ENCODE data around the gene USP12.

DNA sequence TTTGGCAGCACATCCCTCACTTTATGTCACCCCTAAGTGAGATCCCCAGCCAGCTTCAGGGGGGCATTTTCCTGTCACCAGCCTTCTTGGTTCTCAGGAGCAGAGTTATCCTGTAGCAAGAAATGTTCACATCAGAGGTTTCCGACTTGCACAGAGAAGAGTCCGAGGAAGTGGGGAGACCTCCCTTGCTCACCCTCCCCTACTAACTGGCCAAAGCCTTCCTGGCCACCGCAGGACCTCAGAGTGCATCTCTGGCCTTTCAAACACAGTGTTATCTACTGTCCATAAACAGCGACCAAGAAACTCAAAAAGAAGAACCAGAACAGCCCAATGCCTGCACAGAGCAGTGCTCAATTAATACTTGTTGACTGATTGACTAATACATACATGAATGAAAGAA, 134.4 kb downstream of the USP12 start:
- no peak for TF ChIP-seq POLR2AphosphoS5 (IDR thresholded peaks at IDR 0.05)
- TF ChIP-seq, protein P1, sequence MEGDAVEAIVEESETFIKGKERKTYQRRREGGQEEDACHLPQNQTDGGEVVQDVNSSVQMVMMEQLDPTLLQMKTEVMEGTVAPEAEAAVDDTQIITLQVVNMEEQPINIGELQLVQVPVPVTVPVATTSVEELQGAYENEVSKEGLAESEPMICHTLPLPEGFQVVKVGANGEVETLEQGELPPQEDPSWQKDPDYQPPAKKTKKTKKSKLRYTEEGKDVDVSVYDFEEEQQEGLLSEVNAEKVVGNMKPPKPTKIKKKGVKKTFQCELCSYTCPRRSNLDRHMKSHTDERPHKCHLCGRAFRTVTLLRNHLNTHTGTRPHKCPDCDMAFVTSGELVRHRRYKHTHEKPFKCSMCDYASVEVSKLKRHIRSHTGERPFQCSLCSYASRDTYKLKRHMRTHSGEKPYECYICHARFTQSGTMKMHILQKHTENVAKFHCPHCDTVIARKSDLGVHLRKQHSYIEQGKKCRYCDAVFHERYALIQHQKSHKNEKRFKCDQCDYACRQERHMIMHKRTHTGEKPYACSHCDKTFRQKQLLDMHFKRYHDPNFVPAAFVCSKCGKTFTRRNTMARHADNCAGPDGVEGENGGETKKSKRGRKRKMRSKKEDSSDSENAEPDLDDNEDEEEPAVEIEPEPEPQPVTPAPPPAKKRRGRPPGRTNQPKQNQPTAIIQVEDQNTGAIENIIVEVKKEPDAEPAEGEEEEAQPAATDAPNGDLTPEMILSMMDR (IDR thresholded peaks at IDR 0.05) = no peak
- TF ChIP-seq POLR2A (IDR thresholded peaks at IDR 0.05) = no peak

Measured in prostate gland (tissue), 2 donors.